Nephron progenitor cell (in vitro differentiated cells): ENCODE data around the gene PCDHGB6.
"Not testable (repeated sequence)": the region's sequence is repeated elsewhere in the genome, so short reads cannot be mapped to it uniquely, and the experiment has no call there.

Experiments
- DNase-seq: peaks from one replicate; pipeline ENCODE4 v3.0.0; 2021
- H3K27ac Mint-ChIP-seq: 2 replicates; pipeline ENCODE4 v1.8.0; 2021; ENCODE audit warnings: mild to moderate bottlenecking, moderate library complexity, mixed read lengths
- H3K27me3 Mint-ChIP-seq: 2 replicates; pipeline ENCODE4 v1.8.0; 2021; ENCODE audit warnings: mild to moderate bottlenecking, low read depth, mixed read lengths; ENCODE audit not compliant: poor library complexity
- H3K36me3 Mint-ChIP-seq: 2 replicates; pipeline ENCODE4 v1.8.0; 2021; ENCODE audit warnings: low read depth, mixed read lengths
- H3K4me1 Mint-ChIP-seq: 2 replicates; pipeline ENCODE4 v1.8.0; 2021; ENCODE audit warnings: mixed read lengths
- H3K4me3 Mint-ChIP-seq: 2 replicates; pipeline ENCODE4 v1.8.0; 2021; ENCODE audit warnings: mild to moderate bottlenecking, moderate library complexity, mixed read lengths
- H3K9me3 Mint-ChIP-seq: 2 replicates; pipeline ENCODE4 v1.8.0; 2021; ENCODE audit warnings: mild to moderate bottlenecking, moderate library complexity, mixed read lengths
- CTCF ChIP-seq: fragments of 200-600 bp; sonication (generic); IDR thresholded peaks from 2 replicates; pipeline ENCODE4 v1.5.0; 2021; ENCODE audit warnings: antibody characterized with exemption

The PCDHGB6 gene

GRCh38 chr5:141366016-141366896 lies 41.6 kb upstream of the PCDHGB6 start:
- Mint-ChIP-seq H3K4me3 (no peak overlapping the region), H3K9me3 (peaks cover 93% of the 10 kb centered on the region), H3K4me1 (no peaks in the 10 kb centered on the region), H3K27me3 (no peaks in the 10 kb centered on the region), H3K27ac (no peak overlapping the region), H3K36me3 (peaks cover 35% of the 10 kb centered on the region)
- TF ChIP-seq CTCF, result no peak
- DNase-seq, result no peak

- peaks cover 31% of the 10 kb centered on the region for H3K36me3 Mint-ChIP-seq
- H3K27ac Mint-ChIP-seq, result no peak within 1 kb of the TSS
- peaks cover 92% of the 10 kb centered on the region for H3K9me3 Mint-ChIP-seq
- H3K4me1 Mint-ChIP-seq, result no peaks in the 10 kb centered on the region
- DNase-seq, result no peak
- no peak within 1 kb of the TSS for H3K4me3 Mint-ChIP-seq
- H3K27me3 Mint-ChIP-seq, result no peaks in the 10 kb centered on the region
- no peak for TF ChIP-seq CTCF
Observed at GRCh38 chr5:141369994-141370848, 37.6 kb upstream of the PCDHGB6 start, which contains the start of gene PCDHGB3. Gene PCDHGB3, plus strand, starts transcription at chr5:141370242. Its CDS starts 153 bp downstream, at chr5:141370395.

GRCh38 chr5:141371572-141372475 lies 36.0 kb upstream of the PCDHGB6 start:
- no peak overlapping the region for H3K27ac Mint-ChIP-seq
- H3K36me3 Mint-ChIP-seq, result peaks cover 30% of the 10 kb centered on the region
- H3K27me3 Mint-ChIP-seq, result no peaks in the 10 kb centered on the region
- no peak for DNase-seq
- TF ChIP-seq CTCF, result no peak
- H3K9me3 Mint-ChIP-seq, result peaks cover 88% of the 10 kb centered on the region
- H3K4me3 Mint-ChIP-seq, result no peak overlapping the region
- no peaks in the 10 kb centered on the region for H3K4me1 Mint-ChIP-seq

- Mint-ChIP-seq H3K4me3 (no peak within 1 kb of the TSS), H3K9me3 (peaks cover 87% of the 10 kb centered on the region), H3K27ac (no peak within 1 kb of the TSS), H3K27me3 (no peaks in the 10 kb centered on the region), H3K4me1 (no peaks in the 10 kb centered on the region), H3K36me3 (peaks cover 30% of the 10 kb centered on the region)
- no peak for DNase-seq
- no peak for TF ChIP-seq CTCF
Observed at GRCh38 chr5:141373673-141374317, 34.0 kb upstream of the PCDHGB6 start, which contains the start of gene PCDHGA6. Gene PCDHGA6, plus strand, starts transcription at chr5:141373891. Its CDS starts 193 bp downstream, at chr5:141374084.

- Mint-ChIP-seq H3K27ac (no peak overlapping the region), H3K4me3 (no peak overlapping the region), H3K36me3 (peaks cover 30% of the 10 kb centered on the region), H3K9me3 (peaks cover 87% of the 10 kb centered on the region), H3K27me3 (no peaks in the 10 kb centered on the region), H3K4me1 (no peaks in the 10 kb centered on the region)
- TF ChIP-seq CTCF, result no peak
- no peak for DNase-seq
Observed at GRCh38 chr5:141374627-141375026, 33.2 kb upstream of the PCDHGB6 start.

- Mint-ChIP-seq H3K9me3 (peaks cover 85% of the 10 kb centered on the region), H3K36me3 (peaks cover 29% of the 10 kb centered on the region)
- H3K4me3 Mint-ChIP-seq, H3K27me3 Mint-ChIP-seq, H3K27ac Mint-ChIP-seq, H3K4me1 Mint-ChIP-seq, DNase-seq: not testable (repeated sequence)
Observed at GRCh38 chr5:141375444-141376155, 32.2 kb upstream of the PCDHGB6 start.
